Measurements from ENCODE around the gene TAOK3. TPM values are rescaled to one million over a fixed set of nuclear protein-coding genes. Genes with fewer than 3 reads are reported as not detected.

Gene TAOK3
- total RNA-seq, 2 donors from 2014 or later: 52.2 to 52.5 TPM

GRCh38 chr12:118151755-118152154 lies 221.0 kb downstream of the TAOK3 start:
- 83% methylated on average over 5 of the region's 5 CpGs for WGBS
- no peak overlapping the region for H3K4me3 ChIP-seq
- H3K4me1 ChIP-seq (replicated peaks): no peaks in the 10 kb centered on the region
- H3K9me3 ChIP-seq: no peaks in the 10 kb centered on the region
- TF ChIP-seq POLR2A (IDR thresholded peaks at IDR 0.05) (no peak), POLR2AphosphoS5 (IDR thresholded peaks at IDR 0.05) (no peak), CTCF (IDR thresholded peaks at IDR 0.05) (no peak)
- no peaks in the 10 kb centered on the region for H3K36me3 ChIP-seq
- no peaks in the 10 kb centered on the region for H3K27me3 ChIP-seq (replicated peaks; ENCODE audit: insufficient read depth)
- no peak overlapping the region for H3K27ac ChIP-seq
- DNase-seq (ENCODE audit: low spot score): no peak
- intact Hi-C loops (cut with DNase I): no loop called here

GRCh38 chr12:118150625-118151024 lies 222.1 kb downstream of the TAOK3 start:
- no peak overlapping the region for H3K27ac ChIP-seq
- no peaks in the 10 kb centered on the region for H3K27me3 ChIP-seq (replicated peaks; ENCODE audit: insufficient read depth)
- intact Hi-C loops (cut with DNase I): no loop called here
- no peaks in the 10 kb centered on the region for H3K4me1 ChIP-seq (replicated peaks)
- H3K9me3 ChIP-seq: no peaks in the 10 kb centered on the region
- WGBS: 21% methylated on average over 7 of the region's 7 CpGs
- TF ChIP-seq CTCF (IDR thresholded peaks at IDR 0.05): no peak
- TF ChIP-seq POLR2A (IDR thresholded peaks at IDR 0.05): no peak
- no peak for TF ChIP-seq POLR2AphosphoS5 (IDR thresholded peaks at IDR 0.05)
- no peak for DNase-seq (ENCODE audit: low spot score)
- no peaks in the 10 kb centered on the region for H3K36me3 ChIP-seq
- H3K4me3 ChIP-seq: no peak overlapping the region

- Histone ChIP-seq H3K4me1 (replicated peaks) (no peaks in the 10 kb centered on the region), H3K9me3 (no peaks in the 10 kb centered on the region), H3K27me3 (replicated peaks; ENCODE audit: insufficient read depth) (no peaks in the 10 kb centered on the region), H3K4me3 (no peak overlapping the region), H3K27ac (no peak overlapping the region), H3K36me3 (no peaks in the 10 kb centered on the region)
- 95% methylated on average over 5 of the region's 5 CpGs for WGBS
- intact Hi-C loops (cut with DNase I): no loop called here
- TF ChIP-seq POLR2A (IDR thresholded peaks at IDR 0.05) (no peak), CTCF (IDR thresholded peaks at IDR 0.05) (no peak), POLR2AphosphoS5 (IDR thresholded peaks at IDR 0.05) (no peak)
- DNase-seq (ENCODE audit: low spot score): no peak
Observed at GRCh38 chr12:118148287-118148686, 224.4 kb downstream of the TAOK3 start.

GRCh38 chr12:118145798-118146156 lies 226.9 kb downstream of the TAOK3 start:
- intact Hi-C loops (cut with DNase I): no loop called here
- WGBS: 85% methylated on average over 9 of the region's 9 CpGs
- DNase-seq (ENCODE audit: low spot score): no peak
- Histone ChIP-seq H3K27me3 (replicated peaks; ENCODE audit: insufficient read depth) (no peaks in the 10 kb centered on the region), H3K27ac (no peak overlapping the region), H3K9me3 (no peaks in the 10 kb centered on the region), H3K36me3 (no peaks in the 10 kb centered on the region), H3K4me1 (replicated peaks) (no peaks in the 10 kb centered on the region), H3K4me3 (no peak overlapping the region)
- no peak for TF ChIP-seq POLR2A (IDR thresholded peaks at IDR 0.05)
- TF ChIP-seq CTCF (IDR thresholded peaks at IDR 0.05): no peak
- no peak for TF ChIP-seq POLR2AphosphoS5 (IDR thresholded peaks at IDR 0.05)

GRCh38 chr12:118145113-118145797 lies 227.5 kb downstream of the TAOK3 start:
- Histone ChIP-seq H3K36me3 (peaks cover 0 to 3% of the 10 kb centered on the region in 2 donors), H3K9me3 (no peaks in the 10 kb centered on the region), H3K4me1 (replicated peaks) (no peaks in the 10 kb centered on the region), H3K4me3 (no peak overlapping the region), H3K27ac (no peak overlapping the region), H3K27me3 (replicated peaks; ENCODE audit: insufficient read depth) (no peaks in the 10 kb centered on the region)
- DNase-seq (ENCODE audit: low spot score): no peak
- TF ChIP-seq POLR2AphosphoS5 (IDR thresholded peaks at IDR 0.05): no peak
- no peak for TF ChIP-seq CTCF (IDR thresholded peaks at IDR 0.05)
- no peak for TF ChIP-seq POLR2A (IDR thresholded peaks at IDR 0.05)
- 91% methylated on average over 7 of the region's 7 CpGs for WGBS
- intact Hi-C loops (cut with DNase I): no loop called here

All from prostate gland (tissue), 2 donors.